AG09319 (cell line): Measurements from ENCODE around the gene LSM3.

ENCODE experiments used
- DNase-seq: peaks from one replicate; pipeline ENCODE4 v3.0.0-alpha.2; 2010; ENCODE audit warnings: low read depth; ENCODE audit errors: extremely low read depth
- CTCF ChIP-seq: IDR thresholded peaks from 2 replicates; pipeline ENCODE4 v1.5.1; 2011; ENCODE audit warnings: low read depth, mild to moderate bottlenecking, inconsistent platforms, low read length, moderate library complexity

The LSM3 gene

GRCh38 chr3:14138878-14139655, 39.5 kb upstream of the LSM3 start:
- TF ChIP-seq CTCF, result no peak
- DNase-seq, result no peak

- no peak for DNase-seq
Observed at GRCh38 chr3:14139771-14140170, 38.8 kb upstream of the LSM3 start.

GRCh38 chr3:14140668-14141067, 37.9 kb upstream of the LSM3 start:
- no peak for TF ChIP-seq CTCF
- DNase-seq, result no peak

More at GRCh38 chr3:14139771-14140170, 38.8 kb upstream of the LSM3 start:
- TF ChIP-seq CTCF, result no peak

- no peak for TF ChIP-seq CTCF
- no peak for DNase-seq
Observed at GRCh38 chr3:14141144-14141543, 37.5 kb upstream of the LSM3 start.

GRCh38 chr3:14141602-14142341, 36.8 kb upstream of the LSM3 start:
- DNase-seq, result no peak
- TF ChIP-seq CTCF, result no peak

GRCh38 chr3:14142567-14143270, 35.9 kb upstream of the LSM3 start:
- TF ChIP-seq CTCF, result no peak
- no peak for DNase-seq
